GM21529 (cell line): Measurements from ENCODE around the gene SRGAP2B.
A peak's percentile ranks its signal among the peaks of the same experiment; 100 is the strongest.
"Not testable (repeated sequence)": the region's sequence is repeated elsewhere in the genome, so short reads cannot be mapped to it uniquely, and the experiment has no call there.

Source experiments
- ATAC-seq: cut with Tn5 transposase; IDR thresholded peaks from one replicate; pipeline ENCODE4 v1.9.1; 2021; ENCODE audit not compliant: unreplicated experiment

Gene SRGAP2B

DNA sequence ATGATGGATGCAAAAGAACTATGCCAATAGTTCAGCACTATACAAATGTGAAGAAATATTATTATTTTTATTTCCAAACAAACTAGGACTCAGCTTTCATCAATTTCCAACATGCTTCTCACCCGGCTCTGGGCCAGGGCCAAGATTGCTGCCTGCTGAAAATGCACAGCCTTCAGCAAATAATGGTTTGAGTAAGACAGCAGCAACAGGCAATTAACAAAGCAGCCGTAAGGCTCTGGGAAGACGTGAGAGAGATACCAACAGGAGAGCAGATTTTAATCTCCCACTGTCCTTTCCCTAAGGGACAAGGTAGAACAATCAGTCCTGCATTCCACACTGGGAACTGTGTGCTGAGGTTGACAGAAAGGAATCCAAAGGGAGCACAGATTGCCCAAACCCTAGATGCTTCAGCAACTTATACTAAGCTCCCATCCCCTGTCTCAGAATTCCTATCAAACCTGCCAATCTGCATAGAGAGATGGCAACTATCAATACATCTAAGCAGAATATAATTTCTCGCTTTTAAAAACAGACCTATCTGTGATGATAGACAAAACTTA, 134.1 kb downstream of the SRGAP2B start:
- not testable (repeated sequence) for ATAC-seq

DNA sequence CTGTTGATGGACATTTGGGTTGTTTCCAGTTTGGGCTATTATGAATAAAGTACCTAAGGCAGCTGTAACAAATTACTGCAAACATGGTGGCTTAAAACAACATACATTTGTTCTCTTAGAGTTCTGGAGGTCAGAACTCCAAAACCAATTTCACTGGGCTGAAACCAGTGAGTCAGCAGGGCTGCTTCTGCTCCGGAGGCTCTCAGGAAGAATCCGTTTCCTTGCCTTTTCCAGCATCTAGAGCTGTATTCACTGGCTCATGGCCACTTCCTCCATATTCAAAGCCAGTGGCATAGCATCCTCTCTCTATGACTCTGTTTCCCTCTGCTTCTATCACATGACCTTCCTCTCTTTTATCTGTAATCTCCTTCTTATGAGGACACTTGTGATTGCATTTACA, 146.7 kb downstream of the SRGAP2B start:
- not testable (repeated sequence) for ATAC-seq

DNA sequence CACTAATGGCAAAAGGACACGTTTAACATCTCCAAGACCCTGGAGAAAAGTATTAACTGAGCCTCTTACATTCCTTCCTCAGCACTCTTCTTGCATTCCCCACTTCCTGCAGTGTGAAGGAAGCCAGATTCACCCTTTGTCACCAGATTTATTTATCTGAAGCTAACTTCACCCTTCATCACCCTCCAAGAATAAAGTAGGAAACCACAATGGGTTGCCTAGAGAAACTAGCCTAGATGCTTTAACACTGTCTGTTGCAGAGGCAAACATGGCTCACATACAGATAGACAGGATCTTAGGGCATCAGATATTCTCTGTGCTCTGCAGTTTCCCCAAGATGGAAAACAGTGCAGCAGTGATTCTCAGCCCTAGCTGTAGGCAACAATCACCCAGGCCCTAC, 147.6 kb downstream of the SRGAP2B start:
- not testable (repeated sequence) for ATAC-seq

DNA sequence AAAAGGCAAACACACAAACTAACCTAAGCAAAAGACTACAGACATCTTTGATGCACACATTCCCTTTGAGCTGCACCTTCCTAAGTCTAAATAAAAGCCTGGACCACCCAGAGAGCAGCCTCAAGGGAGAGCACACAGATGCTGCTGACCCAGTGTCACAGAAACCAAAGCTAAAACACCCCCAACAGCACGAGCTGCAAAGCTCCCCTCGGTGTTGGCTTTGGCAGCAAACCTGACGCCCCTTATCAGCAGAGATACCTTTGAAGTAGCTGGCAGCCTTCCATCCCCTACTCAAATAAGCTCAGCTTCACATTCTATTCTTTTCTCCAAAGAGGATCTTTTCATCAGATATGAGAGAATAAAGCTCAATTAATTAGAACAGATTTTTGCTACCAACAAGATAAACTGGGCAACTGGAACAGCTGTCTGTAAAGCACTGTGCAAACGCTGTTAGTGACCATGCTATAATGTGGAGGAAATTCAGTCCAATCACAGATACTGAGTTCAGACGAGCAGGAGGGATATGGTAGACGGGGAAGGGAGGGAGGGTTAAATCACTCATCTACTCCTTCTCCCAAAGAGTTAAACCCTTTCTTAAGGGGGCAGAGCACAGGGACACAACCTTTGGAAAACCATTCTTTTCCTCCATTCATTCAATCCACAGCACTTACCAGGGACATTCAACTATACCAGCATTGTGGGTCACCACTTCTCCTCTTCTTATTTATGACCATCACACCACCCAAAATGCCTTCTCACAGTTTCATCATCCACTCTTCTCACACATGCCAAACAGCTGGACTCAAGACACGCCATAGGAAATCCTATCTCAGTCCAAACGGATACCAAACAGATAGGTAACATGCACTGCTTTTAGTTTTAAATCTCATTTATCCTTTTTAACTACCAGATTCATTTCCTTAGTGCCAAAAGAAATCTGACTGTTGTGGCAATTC, 148.3 kb downstream of the SRGAP2B start:
- not testable (repeated sequence) for ATAC-seq

DNA sequence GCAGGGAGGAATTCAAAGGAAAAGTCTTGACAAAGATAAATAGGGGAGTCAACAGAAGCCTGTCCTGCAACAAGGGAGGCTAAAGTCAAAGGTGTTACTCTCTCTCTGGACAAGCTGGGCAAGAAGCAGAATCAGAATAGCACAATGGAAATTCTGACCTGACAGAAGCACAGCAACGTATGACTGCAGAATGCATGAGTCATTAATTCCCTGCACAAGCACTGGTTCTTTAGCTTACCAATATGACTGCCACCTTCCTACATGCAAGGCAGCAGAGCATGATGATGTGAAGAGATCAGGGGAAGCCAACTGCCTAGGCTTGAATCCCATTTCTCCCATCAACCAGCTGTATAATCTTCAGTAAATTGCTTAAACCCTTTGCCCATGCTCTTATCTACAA, 153.4 kb downstream of the SRGAP2B start:
- not testable (repeated sequence) for ATAC-seq

DNA sequence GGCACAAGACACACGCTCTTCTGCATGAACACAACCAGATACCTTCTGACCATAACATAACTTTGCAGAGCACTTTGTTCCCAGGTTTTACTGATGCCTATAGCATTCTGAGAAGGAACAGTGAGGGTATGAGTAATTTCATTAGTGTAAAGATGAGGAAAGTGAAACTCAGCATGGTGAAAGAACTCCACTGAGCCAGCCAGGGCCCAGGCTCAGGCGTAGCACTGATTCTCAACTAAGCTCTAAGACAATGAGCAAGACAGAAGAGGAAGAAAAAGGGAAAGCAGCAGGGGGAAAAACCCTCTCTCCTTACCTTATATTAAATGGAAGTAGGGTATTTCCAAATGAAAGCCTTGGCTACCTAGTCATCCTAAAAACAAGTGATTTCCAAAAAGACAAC, 155.1 kb downstream of the SRGAP2B start:
- peak; percentile 68 for ATAC-seq

DNA sequence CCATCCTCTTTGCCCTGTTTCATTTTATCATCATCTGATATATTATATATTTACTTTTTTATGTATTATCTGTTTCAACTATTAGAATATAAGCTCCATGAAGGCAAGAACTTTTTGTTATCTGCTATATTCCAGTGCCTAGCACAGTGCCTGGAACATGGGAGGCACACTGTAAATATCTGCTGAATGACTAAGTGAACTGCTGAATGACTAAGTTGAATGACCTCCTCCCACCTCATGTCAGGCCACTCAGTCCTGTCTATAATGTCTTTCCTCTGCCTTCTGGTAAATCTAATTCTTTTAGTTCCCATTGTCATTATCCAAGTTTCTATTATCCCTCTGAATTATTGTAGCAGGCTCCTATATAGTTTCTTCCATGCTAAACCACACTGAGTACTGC, 156.5 kb downstream of the SRGAP2B start:
- not testable (repeated sequence) for ATAC-seq

DNA sequence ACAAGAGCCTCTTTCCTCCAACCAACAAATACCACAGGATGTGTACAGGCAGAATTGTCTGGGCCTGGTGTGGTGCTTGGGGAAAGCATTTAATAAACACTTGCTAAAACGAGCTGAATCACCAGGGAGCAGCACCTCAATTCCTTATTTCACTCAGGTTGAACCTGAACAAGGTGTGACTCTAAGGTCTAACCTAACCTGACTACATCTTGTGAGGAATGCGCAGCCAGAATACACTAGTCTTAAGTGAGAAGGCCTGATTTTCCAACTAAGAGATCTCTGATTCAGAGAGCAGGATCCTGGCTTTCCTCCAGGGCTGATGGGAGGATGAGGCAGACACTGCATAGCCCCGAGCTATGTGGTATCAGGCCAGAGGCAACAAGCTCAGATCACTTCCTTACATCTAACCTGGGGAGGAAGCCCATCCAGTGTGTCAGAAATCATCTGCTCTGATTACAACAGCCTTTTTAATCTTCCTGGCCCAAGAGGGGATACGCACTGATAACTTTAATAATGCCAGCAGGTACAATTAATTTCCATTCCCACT, 158.9 kb downstream of the SRGAP2B start:
- not testable (repeated sequence) for ATAC-seq

DNA sequence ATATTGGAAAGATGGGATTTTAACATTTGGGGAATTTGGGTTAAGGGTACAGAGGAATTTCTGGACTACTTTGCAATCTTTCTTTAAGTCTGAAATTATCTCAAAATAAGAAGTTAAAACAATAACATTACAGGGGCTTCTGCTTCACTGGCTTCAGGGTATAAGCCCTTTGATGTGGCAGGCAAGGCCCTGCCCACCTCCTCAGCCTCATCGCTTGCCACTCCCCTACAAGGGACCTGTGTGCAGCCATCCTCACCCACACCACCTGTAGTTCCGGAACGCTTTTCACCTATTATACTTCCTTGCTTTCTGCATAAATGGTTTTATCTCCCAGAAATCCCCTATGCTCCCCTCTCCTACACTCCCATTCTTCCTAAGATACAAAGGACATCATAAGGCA, 159.8 kb downstream of the SRGAP2B start:
- not testable (repeated sequence) for ATAC-seq

DNA sequence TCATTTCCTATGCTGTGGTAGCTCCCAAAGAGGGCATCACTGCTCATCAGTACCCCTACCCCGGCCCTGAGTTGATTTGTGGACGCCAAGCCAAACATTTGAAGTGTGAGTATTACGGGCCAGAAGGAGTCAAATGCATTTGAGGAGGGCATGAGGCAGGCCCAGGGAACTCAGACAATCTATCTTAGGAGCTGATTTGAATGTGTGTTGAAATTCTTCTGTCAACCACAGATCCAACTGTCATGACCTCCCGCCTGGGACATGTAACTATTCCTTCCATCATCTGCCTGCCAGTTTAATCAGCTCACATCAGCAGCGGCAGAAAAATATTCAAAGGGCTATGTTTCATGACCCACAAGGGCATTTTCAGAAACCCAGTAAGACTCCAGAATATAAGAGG, 162.1 kb downstream of the SRGAP2B start:
- ATAC-seq: not testable (repeated sequence)

DNA sequence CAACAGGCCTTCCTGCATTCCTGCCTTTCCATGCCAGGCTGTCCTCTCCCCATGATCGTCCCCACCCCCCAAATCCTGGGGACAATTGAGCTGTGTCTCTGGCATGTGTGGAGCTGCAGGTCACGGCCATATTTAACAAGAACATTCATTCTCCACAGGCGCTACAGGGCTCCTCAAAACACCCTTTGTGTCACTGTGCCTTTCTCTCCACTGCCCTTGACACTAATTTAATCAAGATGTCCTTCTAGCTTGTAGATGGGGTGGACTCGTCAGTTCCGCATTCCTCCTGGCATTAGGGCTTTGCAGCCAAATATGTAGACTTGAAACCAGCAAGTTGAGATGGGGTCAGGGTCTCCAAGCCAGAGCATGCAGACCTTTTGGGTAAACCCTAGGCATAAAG, 163.0 kb downstream of the SRGAP2B start:
- not testable (repeated sequence) for ATAC-seq

DNA sequence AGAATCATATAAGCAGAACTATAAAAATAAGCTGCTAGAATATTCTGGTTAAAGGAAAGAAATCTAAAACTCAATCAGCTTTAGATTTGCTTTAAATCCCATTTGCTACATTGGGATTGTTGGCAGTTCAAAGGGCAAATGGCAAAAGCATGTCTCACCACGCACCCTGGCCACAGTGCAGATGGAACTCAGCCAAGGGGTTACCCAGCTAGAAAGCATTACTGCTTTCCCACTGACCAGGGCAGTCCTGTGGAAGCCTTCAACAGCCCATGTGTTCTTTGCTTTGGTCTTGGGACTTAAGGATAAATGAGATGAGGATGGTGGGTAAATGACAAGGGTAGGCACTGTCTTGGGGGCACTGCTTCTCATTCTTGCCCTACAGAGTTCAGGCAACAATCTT, 163.6 kb downstream of the SRGAP2B start:
- ATAC-seq: not testable (repeated sequence)

DNA sequence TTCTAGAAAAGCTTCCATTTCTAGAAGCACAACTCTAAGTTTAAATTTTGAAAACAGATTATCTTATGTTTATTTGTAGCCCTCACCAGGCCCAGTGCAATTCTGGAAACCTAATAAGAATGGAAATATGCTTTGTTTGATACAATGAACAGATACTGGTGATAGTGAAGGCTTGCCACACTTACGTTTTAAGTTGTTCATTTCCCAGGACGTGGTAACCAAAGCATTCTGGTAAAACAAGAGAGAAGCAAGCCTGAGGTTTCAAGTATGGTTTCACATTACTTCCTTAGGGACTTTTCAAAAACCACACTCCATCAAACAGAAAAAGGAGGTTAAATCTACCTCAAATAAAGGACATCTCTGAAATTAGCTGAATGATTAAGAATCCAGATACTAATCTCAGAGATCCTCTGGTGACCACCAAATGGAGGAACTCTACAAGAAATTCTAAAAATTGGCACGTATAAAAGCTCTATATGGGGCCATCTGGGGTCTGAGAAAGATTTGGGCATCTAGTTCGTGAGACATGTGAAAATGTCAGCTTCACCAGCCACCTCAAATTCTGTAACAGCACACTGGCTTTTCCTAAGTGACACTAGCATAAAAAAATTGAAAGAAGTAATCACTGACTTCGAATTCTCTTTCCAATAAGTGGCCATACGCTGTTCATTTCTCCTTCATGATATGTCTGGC, 164.9 kb downstream of the SRGAP2B start:
- ATAC-seq: not testable (repeated sequence)

DNA sequence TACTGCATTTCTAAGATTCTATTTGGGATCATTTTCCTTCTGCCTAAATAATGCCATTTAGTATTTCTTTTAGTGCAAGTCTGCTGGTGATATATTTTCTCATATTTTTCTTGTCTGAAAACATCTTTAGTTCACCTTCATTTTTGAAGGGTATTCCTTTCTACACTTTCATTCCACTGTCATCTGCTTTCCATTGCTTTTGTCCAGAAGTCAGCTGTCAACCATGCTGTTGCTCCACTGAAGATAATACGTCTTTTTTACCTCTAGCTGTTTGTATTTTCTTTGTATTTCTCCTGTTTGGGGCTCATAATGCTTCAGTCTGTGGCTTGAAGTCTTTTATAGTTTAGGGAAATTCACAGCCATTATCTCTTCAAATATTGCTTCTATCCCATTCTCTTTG, 167.8 kb downstream of the SRGAP2B start:
- not testable (repeated sequence) for ATAC-seq

DNA sequence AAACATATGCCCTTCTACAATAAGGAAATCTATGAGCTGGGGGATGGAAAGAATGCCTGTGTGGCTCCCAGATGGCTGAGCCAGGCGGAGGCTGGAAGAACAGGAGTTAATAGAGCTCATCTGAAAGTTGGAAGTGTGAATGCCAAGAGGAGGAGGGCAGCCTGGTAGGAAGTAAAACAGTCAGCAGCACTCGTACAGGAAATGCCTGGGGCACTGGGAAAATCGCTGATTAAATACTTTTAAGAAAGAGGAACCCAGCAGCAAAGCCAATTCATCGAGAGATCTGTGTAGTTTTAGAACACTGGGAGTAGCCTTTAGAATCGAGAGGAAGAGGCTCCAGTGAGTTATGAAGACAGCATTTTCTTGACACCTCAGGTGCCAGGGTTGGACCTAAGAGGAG, 171.5 kb downstream of the SRGAP2B start:
- ATAC-seq: not testable (repeated sequence)

DNA sequence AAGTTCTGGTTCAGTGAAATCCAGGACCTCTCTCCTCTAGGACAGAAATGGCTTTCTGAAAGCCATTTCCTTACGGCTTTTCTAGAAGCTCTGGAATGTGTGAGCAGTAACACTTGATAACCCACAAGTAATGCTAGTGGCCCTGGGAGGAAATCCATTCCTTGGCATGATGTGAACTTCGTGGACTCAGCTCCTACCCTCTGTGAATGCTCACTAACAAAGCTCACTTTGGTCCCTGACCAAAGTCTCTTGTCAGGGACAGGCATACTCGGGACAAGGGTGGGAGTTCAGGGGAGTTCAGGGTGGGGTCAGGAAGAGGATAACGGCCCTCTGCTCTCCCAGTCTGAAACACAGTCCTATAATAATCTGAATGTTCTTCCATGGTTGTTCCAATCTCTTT, 172.3 kb downstream of the SRGAP2B start:
- not testable (repeated sequence) for ATAC-seq

DNA sequence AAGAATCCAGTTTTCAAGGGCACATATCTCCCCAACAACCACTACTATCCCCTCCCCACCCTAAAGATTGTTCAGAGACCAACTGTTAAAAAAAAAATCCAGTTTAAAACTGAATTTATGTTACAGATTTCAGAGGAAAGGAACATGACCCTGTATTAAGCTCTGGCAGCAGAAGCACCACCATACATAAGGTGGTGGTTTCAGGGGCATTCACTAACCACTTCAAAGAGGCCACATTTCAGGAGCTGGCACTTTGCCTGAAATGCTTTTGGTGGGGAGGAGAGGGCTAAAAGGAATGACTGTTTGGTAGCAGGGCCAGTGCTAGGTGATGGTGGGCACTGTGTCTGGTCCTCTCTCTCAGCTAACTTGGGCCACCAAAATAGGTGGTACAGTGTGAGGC, 176.0 kb downstream of the SRGAP2B start:
- not testable (repeated sequence) for ATAC-seq

DNA sequence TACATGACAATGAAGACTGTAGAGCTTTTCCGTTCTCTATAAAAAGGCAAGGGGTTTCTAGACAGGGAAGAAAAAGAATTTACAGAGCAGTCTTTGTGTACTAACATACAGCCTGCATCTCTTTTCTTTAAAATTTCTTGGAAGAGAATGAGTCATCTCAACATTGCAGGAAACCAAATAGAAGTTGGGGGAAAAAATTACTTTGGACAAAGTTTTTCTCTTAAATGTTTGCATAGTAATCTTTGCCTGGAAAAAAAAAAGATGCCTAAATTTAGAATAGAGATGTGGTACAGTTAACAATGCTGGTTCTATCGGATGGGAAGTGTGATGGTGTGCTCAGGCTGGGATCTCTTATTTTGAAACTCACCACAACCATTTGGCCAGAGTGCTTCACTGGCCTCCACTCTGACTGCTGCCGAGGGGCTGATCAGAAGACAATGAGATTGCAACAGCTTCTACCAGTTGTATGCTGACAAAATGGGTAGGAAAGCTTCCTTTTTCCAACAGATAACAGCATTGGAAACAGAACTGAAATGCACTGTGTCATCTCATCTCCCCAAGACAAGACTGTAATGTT, 177.0 kb downstream of the SRGAP2B start:
- not testable (repeated sequence) for ATAC-seq

DNA sequence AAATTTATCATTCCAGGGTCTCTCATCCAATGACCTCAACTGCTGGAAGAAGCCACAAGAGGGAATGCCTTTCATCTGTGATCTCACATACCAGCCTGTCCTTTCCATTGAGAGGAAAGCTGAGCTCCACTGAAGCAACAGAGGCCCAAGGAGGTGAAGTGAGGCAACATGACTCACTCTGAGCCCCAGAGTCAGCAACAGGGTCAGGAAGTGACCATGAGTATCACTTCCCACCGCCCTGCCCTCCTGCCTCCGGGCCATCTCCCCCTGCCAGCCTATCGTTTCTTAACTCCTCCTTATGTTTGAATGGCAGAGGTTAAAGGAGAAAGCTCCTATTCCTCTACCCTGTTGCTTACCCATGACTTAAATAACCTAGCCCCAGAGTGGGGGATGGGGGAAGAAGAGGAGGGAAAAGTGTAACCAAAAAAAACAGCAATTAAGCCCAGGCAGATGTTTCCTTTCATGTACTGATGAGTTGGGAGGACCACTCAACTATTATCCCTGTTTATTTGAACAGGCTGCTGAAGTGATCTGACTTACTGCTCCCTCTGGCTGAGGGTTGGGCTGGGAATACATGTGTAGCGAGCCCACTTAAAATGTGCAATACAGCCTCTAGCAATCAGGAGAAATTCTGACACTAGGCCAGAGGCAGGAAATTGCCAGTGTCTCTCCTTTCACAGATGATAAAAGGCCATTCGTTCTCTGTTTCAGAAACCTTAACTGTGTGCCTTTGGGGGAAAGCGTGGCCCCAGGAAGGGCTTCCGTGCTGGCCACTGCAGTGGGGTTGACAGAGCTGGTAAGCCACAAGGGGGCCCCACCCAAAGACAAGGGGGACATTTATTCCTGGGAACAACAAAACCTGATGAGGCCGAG, 177.7 kb downstream of the SRGAP2B start:
- not testable (repeated sequence) for ATAC-seq
